Measurements from ENCODE around the gene SOCS6.

SOCS6 gene

DNA sequence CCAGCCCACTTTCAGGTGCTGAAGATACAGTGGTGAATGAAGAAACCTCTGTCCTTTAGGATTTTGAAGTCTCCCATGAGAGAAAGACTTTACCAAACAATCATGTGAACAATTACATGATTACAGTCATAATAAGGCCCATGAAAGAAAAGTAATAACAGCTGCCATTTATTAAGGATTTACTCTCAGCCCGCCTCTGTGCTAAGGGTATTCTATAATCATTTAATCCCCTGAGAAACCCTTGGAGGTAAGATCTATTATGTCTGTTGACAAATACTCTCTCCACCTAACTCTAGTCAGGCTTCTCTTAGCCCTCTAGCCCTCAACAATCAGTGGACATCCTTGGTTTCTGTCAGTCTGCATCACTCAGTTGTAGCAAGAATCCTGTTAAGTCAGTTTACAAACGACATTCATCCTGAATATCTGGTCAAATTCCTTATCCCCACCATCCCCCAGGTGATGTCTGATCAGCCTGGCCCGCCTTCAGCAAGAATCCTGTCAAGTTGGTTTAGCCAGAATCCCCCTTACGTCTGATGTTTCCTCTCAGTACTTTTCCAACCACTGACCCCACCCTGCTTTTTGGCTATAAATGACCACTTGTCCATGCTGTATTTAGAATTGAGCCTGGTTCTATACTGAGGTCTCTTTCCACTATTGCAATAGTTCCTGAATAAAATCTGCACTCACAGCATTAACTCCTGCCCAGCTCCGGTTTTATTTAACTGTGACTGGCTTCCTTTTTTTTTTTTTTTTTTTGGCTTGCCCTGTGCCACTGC lies 12.2 kb upstream of the SOCS6 start:
- no peak for TF ChIP-seq CTCF (IDR thresholded peaks at IDR 0.05; ENCODE audit: insufficient read depth, low read depth, low read length, missing control alignments)
- DNase-seq (ENCODE audit: low read depth) = peak; percentile 46
- H3K4me3 ChIP-seq (ENCODE audit: low read length) = no peak overlapping the region

DNA sequence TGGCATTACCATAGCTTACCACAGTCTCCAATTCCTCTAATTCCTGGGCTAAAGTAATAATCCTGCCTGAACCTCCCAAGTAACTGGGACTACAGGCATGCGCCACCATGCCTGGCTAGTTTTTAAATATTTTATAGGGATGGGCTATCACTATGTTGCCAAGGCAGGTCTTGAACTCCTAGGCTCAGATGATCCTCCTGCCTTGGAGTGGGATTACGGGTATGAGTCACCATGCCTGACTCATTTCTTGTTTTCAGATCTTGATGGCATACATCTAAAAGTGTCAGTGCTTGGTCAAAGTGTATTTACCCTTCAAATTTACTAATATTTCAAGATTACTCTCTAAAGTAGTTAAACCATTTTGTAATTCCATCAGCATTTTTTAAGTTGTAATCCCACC lies 9.4 kb upstream of the SOCS6 start:
- no peak overlapping the region for H3K4me3 ChIP-seq (ENCODE audit: low read length)
- DNase-seq (ENCODE audit: low read depth) = peak; percentile 27
- no peak for TF ChIP-seq CTCF (IDR thresholded peaks at IDR 0.05; ENCODE audit: insufficient read depth, low read depth, low read length, missing control alignments)

DNA sequence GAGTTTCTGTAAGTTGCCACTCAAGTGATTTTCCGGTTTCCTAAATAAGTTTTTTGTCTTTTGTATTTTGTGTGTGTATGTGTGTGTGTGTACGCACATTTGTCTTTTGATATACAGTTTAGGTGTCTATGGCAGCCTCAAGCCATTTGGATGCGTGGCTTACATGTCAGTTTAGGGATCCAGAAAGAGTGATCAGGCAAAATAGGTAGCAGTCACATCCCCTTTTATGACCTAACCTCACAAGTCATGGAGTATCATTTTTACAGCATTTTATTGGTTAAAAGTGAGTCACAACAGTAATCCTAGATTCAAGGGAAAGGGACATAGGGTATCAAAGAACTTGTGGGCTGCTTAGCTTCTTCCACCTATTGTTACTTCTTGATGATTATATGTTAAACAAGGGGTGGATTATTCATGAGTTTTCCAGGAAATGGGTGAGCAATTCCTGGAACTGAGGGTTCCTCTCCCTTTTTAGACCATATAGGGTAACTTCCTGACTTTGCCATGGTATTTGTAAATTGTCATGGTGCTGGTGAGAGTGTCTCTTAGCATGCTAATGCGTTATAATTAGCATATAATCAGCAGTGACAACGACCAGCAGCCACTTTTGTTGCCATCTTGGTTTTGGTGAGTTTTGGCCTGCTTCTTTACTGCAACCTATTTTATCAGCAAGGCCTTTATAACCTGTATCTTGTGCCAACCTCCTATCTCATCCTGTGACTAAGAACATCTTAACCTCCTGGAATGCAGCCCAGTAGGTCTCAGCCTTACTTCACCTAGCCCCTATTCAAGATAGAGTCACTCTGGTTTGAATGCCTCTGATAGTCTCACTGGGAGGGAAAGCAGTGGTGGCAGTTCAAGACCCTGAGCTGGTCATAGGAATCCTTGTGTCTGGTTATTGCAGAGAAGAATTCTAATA lies 8.6 kb upstream of the SOCS6 start:
- TF ChIP-seq CTCF (IDR thresholded peaks at IDR 0.05; ENCODE audit: insufficient read depth, low read depth, low read length, missing control alignments) = no peak
- peak; percentile 90 for DNase-seq (ENCODE audit: low read depth)

GRCh38 chr18:70284976-70285620 lies 3.7 kb upstream of the SOCS6 start:
- DNase-seq (ENCODE audit: low read depth) = peak; percentile 64
- no peak overlapping the region for H3K4me3 ChIP-seq (ENCODE audit: low read length)
- TF ChIP-seq CTCF (IDR thresholded peaks at IDR 0.05; ENCODE audit: insufficient read depth, low read depth, low read length, missing control alignments) = no peak

More for the DNA sequence above, 8.6 kb upstream of the SOCS6 start:
- no peak overlapping the region for H3K4me3 ChIP-seq (ENCODE audit: low read length)

DNA sequence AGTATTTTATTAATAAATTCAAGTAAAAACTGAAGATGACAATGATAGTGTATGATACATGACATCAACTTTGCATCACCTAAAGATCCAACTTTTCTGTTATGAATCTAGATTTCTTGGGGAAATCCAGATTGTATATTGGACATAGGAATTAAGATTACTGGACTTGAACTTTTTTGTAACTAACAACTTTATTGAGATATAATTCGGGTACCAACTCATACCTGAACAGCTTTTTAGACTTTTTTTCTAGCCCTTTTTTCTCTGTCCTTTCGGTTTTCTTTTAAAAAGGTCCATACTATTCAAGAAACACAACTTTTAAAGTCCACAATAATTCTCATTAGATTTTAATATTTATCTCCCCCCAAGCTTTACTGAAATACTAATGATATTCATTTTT lies 1.1 kb upstream of the SOCS6 start:
- H3K4me3 ChIP-seq (ENCODE audit: low read length) = no peak overlapping the region
- no peak for DNase-seq (ENCODE audit: low read depth)
- no peak for TF ChIP-seq CTCF (IDR thresholded peaks at IDR 0.05; ENCODE audit: insufficient read depth, low read depth, low read length, missing control alignments)

GRCh38 chr18:70288171-70288850 lies 534 bp upstream of the SOCS6 start:
- DNase-seq (ENCODE audit: low read depth) = no peak
- H3K4me3 ChIP-seq (ENCODE audit: low read length) = peak overlapping the region; percentile 43
- TF ChIP-seq CTCF (IDR thresholded peaks at IDR 0.05; ENCODE audit: insufficient read depth, low read depth, low read length, missing control alignments) = no peak
